ENCODE results near the gene TOP3B. TPM values are rescaled to one million over a fixed set of nuclear protein-coding genes. Genes with fewer than 3 reads are reported as not detected.

TOP3B gene
- total RNA-seq, 3 donors from 2014 or later, result 30.4 to 40.0 (median 38.3) TPM

- no peak for ATAC-seq
- TF ChIP-seq CTCF (IDR thresholded peaks at IDR 0.05), result no peak
- intact Hi-C loops (cut with DNase I, micrococcal nuclease), result no loop called here
Measured at GRCh38 chr22:21966643-21967516, 15.7 kb downstream of the TOP3B start.

GRCh38 chr22:21965762-21966288 lies 16.8 kb downstream of the TOP3B start:
- no peak for DNase-seq
- intact Hi-C loops (cut with DNase I, micrococcal nuclease), result no loop called here
- no peak for ATAC-seq
- no peaks in the 10 kb centered on the region for H3K4me1 ChIP-seq (ENCODE audit: low read depth)
- H3K36me3 ChIP-seq (ENCODE audit: low read depth), result no peaks in the 10 kb centered on the region
- no peak for TF ChIP-seq CTCF (IDR thresholded peaks at IDR 0.05)
- no peaks in the 10 kb centered on the region for H3K9me3 ChIP-seq
- no peak overlapping the region for H3K4me3 ChIP-seq

More at GRCh38 chr22:21966643-21967516, 15.7 kb downstream of the TOP3B start:
- no peaks in the 10 kb centered on the region for H3K36me3 ChIP-seq (ENCODE audit: low read depth)
- H3K9me3 ChIP-seq, result no peaks in the 10 kb centered on the region
- H3K4me1 ChIP-seq (ENCODE audit: low read depth), result no peaks in the 10 kb centered on the region
- H3K4me3 ChIP-seq, result no peak overlapping the region
- no peak for DNase-seq

GRCh38 chr22:21964918-21965484 lies 17.6 kb downstream of the TOP3B start:
- ATAC-seq (no peak), DNase-seq (no peak)
- Histone ChIP-seq H3K9me3 (no peaks in the 10 kb centered on the region), H3K36me3 (ENCODE audit: low read depth) (no peaks in the 10 kb centered on the region), H3K4me3 (no peak overlapping the region), H3K4me1 (ENCODE audit: low read depth) (no peaks in the 10 kb centered on the region)
- no peak for TF ChIP-seq CTCF (IDR thresholded peaks at IDR 0.05)
- intact Hi-C loops (cut with DNase I, micrococcal nuclease), result no loop called here

DNA sequence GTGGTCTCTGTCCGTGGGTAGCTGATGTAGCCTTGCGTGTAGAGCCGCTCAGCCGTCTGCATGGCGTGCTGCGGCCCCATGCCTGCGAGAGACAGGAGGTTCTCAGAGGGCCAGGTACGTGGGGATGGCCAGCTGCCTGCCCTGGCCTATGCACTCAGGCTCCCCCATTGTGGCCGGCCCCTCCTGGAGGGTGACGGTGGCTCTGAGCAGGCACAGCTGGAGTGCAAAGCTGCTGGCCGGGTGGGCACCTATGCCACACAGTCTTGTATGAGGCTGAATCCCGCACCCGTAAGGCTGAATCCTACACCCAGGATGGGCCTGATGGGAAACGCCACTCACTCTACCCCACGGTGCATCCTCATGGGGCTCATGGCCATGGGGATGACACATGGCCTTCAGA lies 18.4 kb downstream of the TOP3B start:
- ATAC-seq (no peak), DNase-seq (no peak)
- intact Hi-C loops (cut with DNase I, micrococcal nuclease), result no loop called here
- Histone ChIP-seq H3K4me3 (no peak overlapping the region), H3K9me3 (no peaks in the 10 kb centered on the region), H3K36me3 (ENCODE audit: low read depth) (no peaks in the 10 kb centered on the region), H3K4me1 (ENCODE audit: low read depth) (peaks cover 6% of the 10 kb centered on the region)
- no peak for TF ChIP-seq CTCF (IDR thresholded peaks at IDR 0.05)

DNA sequence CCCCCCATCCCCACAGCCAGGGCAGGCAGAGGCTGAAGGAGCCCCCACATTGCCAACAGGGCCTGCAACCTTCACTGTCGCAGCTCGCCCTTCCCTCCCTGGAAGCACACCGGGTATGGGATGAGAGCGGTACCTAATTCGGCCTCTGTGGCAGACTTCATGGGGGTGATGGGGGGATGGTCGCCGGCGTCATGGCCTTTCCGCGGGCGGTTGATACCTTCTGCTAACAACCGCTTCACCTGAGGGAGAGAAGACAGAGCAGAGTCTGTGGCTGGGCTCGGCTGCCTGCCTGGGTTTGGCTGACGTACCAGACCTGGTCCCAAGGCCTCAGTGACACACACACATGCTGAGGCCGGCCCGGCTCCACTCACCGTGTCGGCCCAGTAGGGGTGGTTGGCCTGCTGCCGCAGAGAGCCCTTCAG lies 18.8 kb downstream of the TOP3B start:
- peaks cover 6% of the 10 kb centered on the region for H3K4me1 ChIP-seq (ENCODE audit: low read depth)
- no peak for TF ChIP-seq CTCF (IDR thresholded peaks at IDR 0.05)
- intact Hi-C loops (cut with DNase I, micrococcal nuclease), result no loop called here
- no peak overlapping the region for H3K4me3 ChIP-seq
- H3K36me3 ChIP-seq (ENCODE audit: low read depth), result no peaks in the 10 kb centered on the region
- H3K9me3 ChIP-seq, result no peaks in the 10 kb centered on the region
- no peak for DNase-seq
- ATAC-seq, result no peak
